IMR-90 (cell line): ENCODE data around the gene MBOAT1. TPM values are rescaled to one million over a fixed set of nuclear protein-coding genes. Genes with fewer than 3 reads are reported as not detected.

Experiments
- ATAC-seq: fragments of 200-7000 bp; cut with Tn5 transposase; 2 replicates; pipeline ENCODE4 v1.9.1; 2020; ENCODE audit warnings: low read depth, mild to moderate bottlenecking, moderate library complexity
- BruUV-seq: library from RNA; stranded (reverse); fragments of 400-500 nt; replicated peaks from 2 replicates; lab custom pipeline; 2021; lab: Mats Ljungman, UMichigan
- CTCF ChIA-PET: fragments of 300-600 bp; formaldehyde crosslinking; extraction: SDS; loops from one replicate; lab custom pipeline; 2021; ENCODE audit warnings: antibody characterized with exemption; lab: Yijun Ruan, JAX
- POLR2A ChIA-PET: fragments of 300-600 bp; sonication (Branson Sonifier 250); formaldehyde crosslinking; loops from one replicate; lab custom pipeline; 2022; ENCODE audit warnings: antibody characterized with exemption; ENCODE audit not compliant: unreplicated experiment; lab: Charles Lee
- DNase-seq: peaks from one replicate; pipeline ENCODE4 v3.0.0; 2013
- H2AFZ ChIP-seq: replicated peaks from 2 replicates; pipeline ENCODE3; 2013; ENCODE audit warnings: low read length, mild to moderate bottlenecking; ENCODE audit not compliant: poor library complexity
- H2AK5ac ChIP-seq: 2 replicates; pipeline ENCODE4 v1.6.1; 2013; ENCODE audit warnings: low read depth, low read length, inconsistent platforms
- H2AK9ac ChIP-seq: replicated peaks from 2 replicates; pipeline ENCODE3; 2013; ENCODE audit warnings: mild to moderate bottlenecking, low read depth, low read length, moderate library complexity; ENCODE audit not compliant: poor library complexity
- H2BK120ac ChIP-seq: 2 replicates; pipeline ENCODE4 v1.6.1; 2013; ENCODE audit warnings: low read depth, low read length, inconsistent platforms
- H2BK15ac ChIP-seq: 3 replicates; pipeline ENCODE4 v1.6.1; 2013; ENCODE audit warnings: low read depth, low read length, inconsistent platforms
- H2BK20ac ChIP-seq: 2 replicates; pipeline ENCODE4 v1.6.1; 2013; ENCODE audit warnings: low read depth, mild to moderate bottlenecking, inconsistent platforms, low read length, moderate library complexity
- H2BK5ac ChIP-seq: 2 replicates; pipeline ENCODE4 v1.6.1; 2013; ENCODE audit warnings: mild to moderate bottlenecking, low read depth, low read length, inconsistent platforms; ENCODE audit not compliant: poor library complexity, severe bottlenecking
- H3K14ac ChIP-seq: replicated peaks from 2 replicates; pipeline ENCODE4 v1.6.1; 2013; ENCODE audit warnings: low read depth, low read length, inconsistent platforms
- H3K18ac ChIP-seq: 2 replicates; pipeline ENCODE4 v1.6.1; 2013; ENCODE audit warnings: low read depth, low read length, control low read depth
- H3K23ac ChIP-seq: 2 replicates; pipeline ENCODE4 v1.6.1; 2013; ENCODE audit warnings: low read depth, low read length, inconsistent platforms
- H3K27ac ChIP-seq: 2 replicates; pipeline ENCODE4 v1.5.1; 2013; ENCODE audit warnings: mild to moderate bottlenecking, control low read depth, low read length; ENCODE audit not compliant: insufficient read depth
- H3K27me3 ChIP-seq: 2 replicates; pipeline ENCODE4 v1.6.1; 2013; ENCODE audit warnings: low read length; ENCODE audit not compliant: control insufficient read depth, insufficient read depth
- H3K36me3 ChIP-seq: 2 replicates; pipeline ENCODE4 v1.6.1; 2013; ENCODE audit warnings: low read length, mixed read lengths; ENCODE audit not compliant: control insufficient read depth, insufficient read depth
- H3K4ac ChIP-seq: 2 replicates; pipeline ENCODE4 v1.6.1; 2013; ENCODE audit warnings: low read depth, low read length, inconsistent platforms
- H3K4me1 ChIP-seq: 2 replicates; pipeline ENCODE4 v1.6.1; 2013; ENCODE audit warnings: low read length, mixed read lengths; ENCODE audit not compliant: control insufficient read depth, insufficient read depth
- H3K4me2 ChIP-seq: 2 replicates; pipeline ENCODE4 v1.6.1; 2013; ENCODE audit warnings: low read depth, mild to moderate bottlenecking, control low read depth, low read length, moderate library complexity
- H3K4me3 ChIP-seq: 2 replicates; pipeline ENCODE4 v1.5.1; 2013; ENCODE audit warnings: low read depth, mild to moderate bottlenecking, control low read depth, low read length, moderate library complexity; ENCODE audit not compliant: insufficient read depth
- H3K56ac ChIP-seq: 2 replicates; pipeline ENCODE4 v1.6.1; 2013; ENCODE audit warnings: low read length, inconsistent platforms; ENCODE audit not compliant: insufficient read depth; ENCODE audit errors: extremely low read depth
- H3K79me1 ChIP-seq, 2 experiments: 2 replicates each; pipeline ENCODE4 v1.6.1; 2013; ENCODE audit warnings: low read length in 2 of 2, inconsistent platforms in 1 of 2, low read depth in 1 of 2
- H3K9ac ChIP-seq: 2 replicates; pipeline ENCODE4 v1.6.1; 2013; ENCODE audit warnings: low read depth, low read length, control low read depth
- H3K9me1 ChIP-seq: 2 replicates; pipeline ENCODE4 v1.6.1; 2013; ENCODE audit warnings: low read length, inconsistent platforms; ENCODE audit not compliant: insufficient read depth
- H3K9me3 ChIP-seq: 2 replicates; pipeline ENCODE4 v1.6.1; 2013; ENCODE audit warnings: low read length; ENCODE audit not compliant: control insufficient read depth, insufficient read depth
- H4K20me1 ChIP-seq: 2 replicates; pipeline ENCODE4 v1.6.1; 2013; ENCODE audit warnings: low read length, inconsistent platforms; ENCODE audit not compliant: insufficient read depth
- H4K5ac ChIP-seq: 2 replicates; pipeline ENCODE4 v1.6.1; 2013; ENCODE audit warnings: mild to moderate bottlenecking, low read depth, low read length, control low read depth
- H4K8ac ChIP-seq, 2 experiments: 2 replicates each; pipeline ENCODE4 v1.6.1; 2013; ENCODE audit warnings: low read depth in 2 of 2, low read length in 2 of 2, control low read depth in 1 of 2, inconsistent platforms in 1 of 2
- H4K91ac ChIP-seq: 2 replicates; pipeline ENCODE4 v1.6.1; 2013; ENCODE audit warnings: low read depth, low read length, inconsistent platforms; ENCODE audit not compliant: insufficient read depth
- BHLHE40 ChIP-seq: fragments of 150-350 bp; IDR thresholded peaks from 2 replicates; pipeline ENCODE4 v1.6.1; 2016; ENCODE audit warnings: mild to moderate bottlenecking, low read depth, low read length
- CEBPB ChIP-seq: IDR thresholded peaks from 2 replicates; pipeline ENCODE4 v1.6.1; 2012; ENCODE audit warnings: low read depth, low read length, improper control_type of control experiment
- CHD1 ChIP-seq: IDR thresholded peaks from 2 replicates; pipeline ENCODE4 v1.6.1; 2012; ENCODE audit warnings: low read depth, low read length, improper control_type of control experiment
- CTCF ChIP-seq: conservative IDR thresholded peaks from 2 replicates; pipeline ENCODE4 v1.5.1; 2012; ENCODE audit warnings: mild to moderate bottlenecking, low read depth, low read length, improper control_type of control experiment
- FOS ChIP-seq: fragments of 150-350 bp; IDR thresholded peaks from 2 replicates; pipeline ENCODE4 v1.6.1; 2016; ENCODE audit warnings: low read depth, low read length
- MAFK ChIP-seq: IDR thresholded peaks from 2 replicates; pipeline ENCODE4 v1.6.1; 2012; ENCODE audit warnings: low read depth, low read length, improper control_type of control experiment
- MAZ ChIP-seq: IDR thresholded peaks from 2 replicates; pipeline ENCODE4 v1.6.1; 2012; ENCODE audit warnings: low read depth, mild to moderate bottlenecking, low read length, improper control_type of control experiment, moderate library complexity, borderline replicate concordance
- MXI1 ChIP-seq: IDR thresholded peaks from 2 replicates; pipeline ENCODE4 v1.6.1; 2012; ENCODE audit warnings: low read depth, mild to moderate bottlenecking, low read length, moderate library complexity, borderline replicate concordance
- NFE2L2 ChIP-seq: fragments of 150-350 bp; IDR thresholded peaks from 2 replicates; pipeline ENCODE4 v1.6.1; 2016; ENCODE audit warnings: low read depth, mild to moderate bottlenecking, low read length
- POLR2A ChIP-seq: IDR thresholded peaks from 2 replicates; pipeline ENCODE4 v1.6.1; 2012; ENCODE audit warnings: mild to moderate bottlenecking, low read depth, low read length
- RAD21 ChIP-seq: IDR thresholded peaks from 2 replicates; pipeline ENCODE4 v1.6.1; 2012; ENCODE audit warnings: low read length, improper control_type of control experiment
- RCOR1 ChIP-seq: IDR thresholded peaks from 2 replicates; pipeline ENCODE4 v1.6.1; 2012; ENCODE audit warnings: mild to moderate bottlenecking, low read length, improper control_type of control experiment; ENCODE audit not compliant: insufficient replicate concordance
- RFX5 ChIP-seq: IDR thresholded peaks from 2 replicates; pipeline ENCODE4 v1.8.0; 2012; ENCODE audit warnings: low read depth, mild to moderate bottlenecking, low read length, moderate library complexity
- SMC3 ChIP-seq: fragments of 150-350 bp; IDR thresholded peaks from 2 replicates; pipeline ENCODE4 v1.6.1; 2016; ENCODE audit warnings: low read depth, mild to moderate bottlenecking, antibody characterized with exemption, low read length, moderate library complexity
- USF2 ChIP-seq: fragments of 150-350 bp; IDR thresholded peaks from 2 replicates; pipeline ENCODE4 v1.6.1; 2017; ENCODE audit warnings: mild to moderate bottlenecking, antibody characterized with exemption, low read length, low read depth
- WGBS, 2 experiments: methylation state at CpG; one replicate each; pipeline versions ENCODE4 v1.1.5 to v1.1.7; 2013; ENCODE audit warnings: missing lambda C conversion rate in 2 of 2; ENCODE audit not compliant: insufficient read length in 1 of 2; ENCODE audit errors: extremely low coverage in 2 of 2; 5-methylcytosine and 5-hydroxymethylcytosine counted together
- dilution Hi-C: fragments of 300-500 bp; cut with HindIII; formaldehyde crosslinking; loops from one replicate; pipeline ENCODE4 v1.14.3; 2018; ENCODE audit warnings: low sequenced_read_pairs; ENCODE audit not compliant: unreplicated experiment
- in situ Hi-C: fragments of 300-500 bp; cut with MboI; formaldehyde crosslinking; loops from 3 replicates; pipeline ENCODE4 v1.14.3; 2019; ENCODE audit warnings: low sequenced_read_pairs, inconsistent platforms, mixed read lengths
- intact Hi-C: fragments of 100-400 bp; cut with micrococcal nuclease; formaldehyde crosslinking; loops from 2 replicates; pipeline ENCODE4 v1.10.0; 2022
- polyA plus RNA-seq, 3 experiments: library from polyadenylated mRNA; depleted of rRNA; stranded (reverse); fragments of >200 nt; gene quantifications; 2 replicates each; pipeline ENCODE4 v1.2.3, GENCODE V29; 2012; ENCODE audit warnings: low replicate concordance in 1 of 3
- total RNA-seq: library from RNA; depleted of rRNA; stranded (reverse); fragments of >200 nt; gene quantifications from 2 replicates; pipeline ENCODE4 v1.2.3, GENCODE V29; 2012
- TF ChIP-seq, protein P1 (sequence below): fragments of 150-350 bp; IDR thresholded peaks from 2 replicates; pipeline ENCODE4 v1.6.1; 2016; ENCODE audit warnings: low read depth, mild to moderate bottlenecking, low read length, moderate library complexity, borderline replicate concordance

Gene MBOAT1
- total and polyA plus RNA-seq, 2 of the 4 experiments (the other 2 are of a cell fraction): 1.6 to 4.7 TPM

GRCh38 chr6:20168690-20169089 is 43.6 kb downstream of the MBOAT1 start:
- no TSS peak for BruUV-seq
- H3K18ac ChIP-seq: no peak overlapping the region
- H3K14ac ChIP-seq: no peak overlapping the region
- H3K79me1 ChIP-seq: no peaks in the 10 kb centered on the region; a peak in 1 of 4 replicates
- in situ Hi-C loops: no loop called here
- no peak overlapping the region for H3K27ac ChIP-seq
- H2BK120ac ChIP-seq: no peak overlapping the region
- H2BK5ac ChIP-seq: no peak overlapping the region
- no peak overlapping the region for H3K4ac ChIP-seq
- H2AK5ac ChIP-seq: no peak overlapping the region
- intact Hi-C loops: no loop called here
- H3K36me3 ChIP-seq: no peaks in the 10 kb centered on the region
- H2BK20ac ChIP-seq: no peak overlapping the region
- H3K27me3 ChIP-seq: no peaks in the 10 kb centered on the region
- H4K8ac ChIP-seq: no peak overlapping the region
- CTCF ChIA-PET: no interaction called here
- ATAC-seq (no peak), DNase-seq (no peak)
- TF ChIP-seq MXI1: no peak
- TF ChIP-seq CTCF: no peak
- TF ChIP-seq MAFK: no peak
- no peak for TF ChIP-seq USF2
- TF ChIP-seq POLR2A: no peak
- TF ChIP-seq RFX5: no peak
- TF ChIP-seq BHLHE40: no peak
- no peak for TF ChIP-seq NFE2L2
- no peak for TF ChIP-seq RAD21
- no peak for TF ChIP-seq CHD1
- no peak for TF ChIP-seq SMC3
- no peak for TF ChIP-seq RCOR1
- no peak for TF ChIP-seq FOS
- no peak for TF ChIP-seq CEBPB
- TF ChIP-seq, protein P1, sequence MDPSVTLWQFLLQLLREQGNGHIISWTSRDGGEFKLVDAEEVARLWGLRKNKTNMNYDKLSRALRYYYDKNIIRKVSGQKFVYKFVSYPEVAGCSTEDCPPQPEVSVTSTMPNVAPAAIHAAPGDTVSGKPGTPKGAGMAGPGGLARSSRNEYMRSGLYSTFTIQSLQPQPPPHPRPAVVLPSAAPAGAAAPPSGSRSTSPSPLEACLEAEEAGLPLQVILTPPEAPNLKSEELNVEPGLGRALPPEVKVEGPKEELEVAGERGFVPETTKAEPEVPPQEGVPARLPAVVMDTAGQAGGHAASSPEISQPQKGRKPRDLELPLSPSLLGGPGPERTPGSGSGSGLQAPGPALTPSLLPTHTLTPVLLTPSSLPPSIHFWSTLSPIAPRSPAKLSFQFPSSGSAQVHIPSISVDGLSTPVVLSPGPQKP: no peak
- no peak for TF ChIP-seq MAZ
- no peak overlapping the region for H3K9ac ChIP-seq
- H3K9me1 ChIP-seq: no peaks in the 10 kb centered on the region
- H3K56ac ChIP-seq: no peak overlapping the region
- H3K4me3 ChIP-seq: no peak overlapping the region
- no CpG with 5 or more reads among the region's 2 CpGs for WGBS, 2 experiments
- no peak overlapping the region for H4K5ac ChIP-seq
- no peak overlapping the region for H4K91ac ChIP-seq
- no peak overlapping the region for H3K23ac ChIP-seq
- POLR2A ChIA-PET: no interaction called here
- H3K9me3 ChIP-seq: no peaks in the 10 kb centered on the region
- H2BK15ac ChIP-seq: no peak overlapping the region
- H2AFZ ChIP-seq: no peak overlapping the region
- H3K4me2 ChIP-seq: no peak overlapping the region
- H4K20me1 ChIP-seq: no peaks in the 10 kb centered on the region
- H3K4me1 ChIP-seq: no peaks in the 10 kb centered on the region
- H2AK9ac ChIP-seq: no peak overlapping the region
- dilution Hi-C loops: no loop called here
